KMS-11 (cell line): ENCODE results near the gene LAMA2.

Source experiments
- H2AFZ ChIP-seq: fragments of 200-600 bp; sonication (generic); 2 replicates; pipeline ENCODE4 v1.6.1; 2016; ENCODE audit warnings: antibody characterized with exemption, mixed run types, low read depth
- H3K27ac ChIP-seq: fragments of 200-600 bp; sonication (generic); 2 replicates; pipeline ENCODE4 v1.6.1; 2016; ENCODE audit warnings: mild to moderate bottlenecking, mixed run types
- H3K27me3 ChIP-seq: fragments of 200-600 bp; sonication (generic); 2 replicates; pipeline ENCODE4 v1.6.1; 2017; ENCODE audit warnings: mild to moderate bottlenecking, low read depth, mixed run types, moderate library complexity; ENCODE audit not compliant: insufficient read depth
- H3K36me3 ChIP-seq: fragments of 200-600 bp; sonication (generic); 2 replicates; pipeline ENCODE4 v1.6.1; 2017; ENCODE audit warnings: mild to moderate bottlenecking, mixed run types; ENCODE audit not compliant: insufficient read depth
- H3K4me1 ChIP-seq: fragments of 200-600 bp; sonication (generic); 2 replicates; pipeline ENCODE4 v1.6.1; 2016; ENCODE audit warnings: mild to moderate bottlenecking, low read depth, mixed run types; ENCODE audit not compliant: poor library complexity, severe bottlenecking
- H3K4me2 ChIP-seq: fragments of 200-600 bp; sonication (generic); 2 replicates; pipeline ENCODE4 v1.7.0; 2016; ENCODE audit warnings: mild to moderate bottlenecking, mixed run types
- H3K4me3 ChIP-seq: fragments of 200-600 bp; sonication (generic); IDR thresholded peaks from 2 replicates; pipeline ENCODE4 v1.6.1; 2017; ENCODE audit warnings: low read depth, low read length, mixed read lengths; ENCODE audit not compliant: insufficient read depth
- H3K79me2 ChIP-seq: fragments of 200-600 bp; sonication (generic); 2 replicates; pipeline ENCODE4 v1.6.1; 2016; ENCODE audit warnings: low read depth, mixed run types; ENCODE audit not compliant: insufficient read depth
- H3K9ac ChIP-seq: fragments of 200-600 bp; sonication (generic); 2 replicates; pipeline ENCODE4 v1.6.1; 2016; ENCODE audit warnings: mild to moderate bottlenecking, mixed run types
- H4K20me1 ChIP-seq: fragments of 200-600 bp; sonication (generic); 2 replicates; pipeline ENCODE4 v1.6.1; 2016; ENCODE audit warnings: mild to moderate bottlenecking, mixed run types; ENCODE audit not compliant: insufficient read depth
- CTCF ChIP-seq: fragments of 200-600 bp; sonication (generic); conservative IDR thresholded peaks from 2 replicates; pipeline ENCODE4 v1.6.1; 2017; ENCODE audit warnings: low read depth, mild to moderate bottlenecking, antibody characterized with exemption, low read length, moderate library complexity, mixed read lengths

LAMA2 gene

DNA sequence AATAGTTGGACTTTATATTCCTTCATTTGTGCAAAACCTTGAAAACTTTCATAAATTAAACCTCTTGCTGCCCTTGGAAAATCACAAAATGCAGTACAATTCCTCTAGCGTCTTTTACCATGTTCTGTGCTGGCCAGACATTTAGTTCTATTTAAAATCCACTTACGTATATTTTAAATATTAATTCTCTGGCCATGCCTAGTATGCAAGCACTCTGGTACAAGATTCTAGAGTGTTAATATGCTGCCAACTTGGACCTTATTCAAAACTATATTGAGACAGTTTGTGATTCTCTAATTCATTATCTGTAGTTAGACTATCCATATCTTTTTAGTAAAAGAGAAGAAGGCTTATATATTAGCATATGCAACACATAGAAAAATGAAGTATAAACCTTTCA is 498.9 kb downstream of the LAMA2 start:
- no peak for TF ChIP-seq CTCF
- Histone ChIP-seq H3K4me3 (no peak overlapping the region), H3K79me2 (no peaks in the 10 kb centered on the region), H3K4me1 (no peaks in the 10 kb centered on the region), H3K27me3 (no peaks in the 10 kb centered on the region), H4K20me1 (no peaks in the 10 kb centered on the region), H3K4me2 (no peak overlapping the region), H2AFZ (no peak overlapping the region), H3K9ac (no peak overlapping the region), H3K36me3 (no peaks in the 10 kb centered on the region), H3K27ac (no peak overlapping the region)

DNA sequence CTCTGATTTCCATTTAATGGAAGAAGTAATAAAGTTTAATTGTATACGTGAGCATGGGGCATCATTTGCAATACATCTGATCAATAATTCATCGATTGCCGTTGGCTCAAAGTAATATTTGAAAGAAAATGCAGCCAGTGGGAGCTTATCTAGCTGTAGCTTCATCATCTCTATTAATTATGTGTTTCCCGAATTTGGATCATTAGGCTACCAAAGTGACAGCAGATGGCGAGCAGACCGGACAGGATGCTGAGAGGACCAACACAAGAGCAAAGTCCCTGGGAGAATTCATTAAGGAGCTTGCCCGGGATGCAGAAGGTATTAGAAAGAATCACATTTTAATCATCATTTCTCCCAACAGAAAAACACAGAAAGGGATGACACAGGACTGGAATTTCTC is 500.0 kb downstream of the LAMA2 start:
- Histone ChIP-seq H3K36me3 (no peaks in the 10 kb centered on the region), H3K27me3 (no peaks in the 10 kb centered on the region), H3K4me2 (no peak overlapping the region), H2AFZ (no peak overlapping the region), H4K20me1 (no peaks in the 10 kb centered on the region), H3K27ac (no peak overlapping the region), H3K9ac (no peak overlapping the region), H3K4me3 (no peak overlapping the region), H3K79me2 (no peaks in the 10 kb centered on the region), H3K4me1 (no peaks in the 10 kb centered on the region)
- no peak for TF ChIP-seq CTCF

DNA sequence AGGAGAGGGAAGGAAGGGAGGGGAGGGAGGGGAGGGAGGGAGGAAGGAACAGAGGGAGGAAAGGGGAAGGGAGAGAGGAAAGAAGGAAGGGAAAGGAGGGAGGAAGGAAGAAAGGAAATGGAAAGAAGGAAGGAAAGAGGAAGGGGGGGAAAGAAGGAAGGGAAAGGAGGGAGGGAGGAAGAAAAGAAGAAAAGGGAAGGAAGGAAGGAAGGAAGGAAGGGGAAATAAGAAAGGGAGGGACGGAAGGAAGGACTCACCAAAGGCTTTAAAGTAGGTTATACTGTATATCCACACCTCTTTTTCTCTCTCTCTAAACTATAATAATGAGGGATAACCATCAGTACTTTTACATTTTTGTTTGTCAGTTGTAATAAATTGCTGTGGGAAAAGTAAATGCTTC is 502.2 kb downstream of the LAMA2 start:
- no peaks in the 10 kb centered on the region for H3K79me2 ChIP-seq
- no peaks in the 10 kb centered on the region for H3K27me3 ChIP-seq
- H3K9ac ChIP-seq = no peak overlapping the region
- H3K4me2 ChIP-seq = no peak overlapping the region
- no peak overlapping the region for H2AFZ ChIP-seq
- no peak for TF ChIP-seq CTCF
- H3K4me3 ChIP-seq = no peak overlapping the region
- no peak overlapping the region for H3K27ac ChIP-seq
- no peaks in the 10 kb centered on the region for H4K20me1 ChIP-seq
- H3K4me1 ChIP-seq = no peaks in the 10 kb centered on the region
- H3K36me3 ChIP-seq = no peaks in the 10 kb centered on the region

DNA sequence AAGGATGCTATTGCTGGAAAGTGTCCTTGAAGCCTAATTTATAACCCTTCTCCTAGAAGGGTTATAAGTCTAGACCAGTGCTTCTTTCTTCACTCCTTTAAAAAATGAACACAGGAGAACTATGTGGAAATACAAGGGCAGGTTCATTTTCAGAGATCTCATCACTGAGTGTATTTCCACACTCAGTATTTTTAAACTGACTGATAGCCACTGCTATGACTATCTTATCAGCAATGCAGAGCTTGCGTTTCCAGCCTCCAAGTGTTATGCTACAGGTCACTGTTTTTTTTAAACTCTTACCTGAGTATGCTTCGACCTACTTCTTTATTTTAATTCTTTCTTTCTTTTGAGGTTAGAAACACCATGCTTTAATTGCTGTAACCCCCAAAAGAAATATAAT is 508.0 kb downstream of the LAMA2 start:
- no peak overlapping the region for H2AFZ ChIP-seq
- H3K4me2 ChIP-seq = no peak overlapping the region
- H3K36me3 ChIP-seq = no peaks in the 10 kb centered on the region
- no peak for TF ChIP-seq CTCF
- no peak overlapping the region for H3K27ac ChIP-seq
- no peak overlapping the region for H3K9ac ChIP-seq
- H3K27me3 ChIP-seq = no peaks in the 10 kb centered on the region
- no peaks in the 10 kb centered on the region for H3K4me1 ChIP-seq
- H4K20me1 ChIP-seq = no peaks in the 10 kb centered on the region
- H3K4me3 ChIP-seq = no peak overlapping the region
- no peaks in the 10 kb centered on the region for H3K79me2 ChIP-seq

DNA sequence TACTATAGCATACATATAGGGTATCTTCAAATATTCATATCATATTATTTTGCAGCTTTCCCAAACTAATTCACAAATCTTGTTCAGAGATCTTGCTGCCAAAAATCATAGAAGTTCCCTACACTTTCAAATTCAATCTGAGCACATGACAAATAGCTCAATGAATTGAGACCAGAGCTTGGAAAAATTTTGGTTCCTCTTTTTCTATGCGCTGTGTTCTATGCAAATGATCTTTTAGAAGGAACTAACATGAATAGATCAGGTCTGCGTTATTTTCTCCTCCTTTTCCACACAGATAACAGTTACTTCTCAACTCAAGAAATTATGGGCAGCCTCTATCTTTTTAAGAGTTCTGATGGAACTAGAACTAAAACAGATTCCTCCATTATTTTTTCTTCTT is 510.7 kb downstream of the LAMA2 start:
- no peak for TF ChIP-seq CTCF
- H3K4me2 ChIP-seq = no peak overlapping the region
- no peak overlapping the region for H3K9ac ChIP-seq

More for the DNA sequence above, 510.7 kb downstream of the LAMA2 start:
- no peak overlapping the region for H3K27ac ChIP-seq
- no peak overlapping the region for H2AFZ ChIP-seq
- no peaks in the 10 kb centered on the region for H4K20me1 ChIP-seq
- H3K36me3 ChIP-seq = no peaks in the 10 kb centered on the region
- no peaks in the 10 kb centered on the region for H3K27me3 ChIP-seq
- H3K4me3 ChIP-seq = no peak overlapping the region
- H3K4me1 ChIP-seq = no peaks in the 10 kb centered on the region
- H3K79me2 ChIP-seq = no peaks in the 10 kb centered on the region
